Measurements from ENCODE around the gene DIP2C. TPM values are rescaled to one million over a fixed set of nuclear protein-coding genes. Genes with fewer than 3 reads are reported as not detected.

The DIP2C gene
- 10 to 100 TPM; 17.1 to 48.2 (median 20.3) TPM for total RNA-seq

DNA sequence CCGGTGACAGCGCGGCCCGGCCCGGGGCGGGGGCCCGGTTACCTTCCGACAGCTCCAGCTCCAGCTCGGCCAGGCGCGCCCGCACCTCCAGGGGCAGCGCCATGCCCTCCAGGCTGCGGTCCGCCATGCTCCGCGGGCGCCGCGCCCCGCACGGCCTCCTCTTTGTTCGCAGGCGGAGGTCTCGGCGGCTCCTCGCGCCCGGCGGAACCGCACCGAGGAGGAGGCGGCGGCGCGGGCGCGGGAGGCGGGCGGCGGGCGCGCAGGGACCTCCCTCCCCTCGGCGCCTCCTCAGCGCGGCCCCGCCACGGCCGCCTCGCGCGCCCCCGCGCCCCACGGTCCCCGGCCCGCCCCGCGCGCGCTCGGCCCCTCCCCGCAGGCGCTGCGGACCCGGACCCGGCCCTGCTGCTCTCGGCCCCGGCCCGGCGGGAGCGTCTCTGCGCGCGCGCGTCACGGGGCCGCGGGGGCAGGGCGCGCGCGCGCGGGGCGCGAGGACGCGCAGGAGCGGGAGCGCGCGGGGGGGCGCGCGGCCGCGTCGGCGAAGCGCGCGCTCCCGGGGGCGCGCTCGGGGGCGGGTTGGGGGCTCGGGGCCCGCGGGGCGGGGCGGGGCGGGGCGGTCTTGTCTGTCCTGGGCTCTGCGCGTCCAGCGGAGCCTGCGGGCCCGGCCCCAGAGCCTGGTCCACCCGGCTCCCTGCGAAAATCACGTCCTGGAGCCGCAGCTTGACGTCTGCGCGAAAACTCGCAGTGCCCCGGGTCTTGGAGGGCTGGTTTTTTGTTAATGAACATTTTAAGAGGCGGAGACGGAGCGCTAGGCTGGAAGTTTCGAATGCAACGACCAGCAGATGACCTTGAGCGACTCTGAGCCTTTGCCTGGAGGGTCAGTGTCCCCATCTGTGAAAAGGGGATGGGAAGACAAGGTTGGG lies at the start of gene DIP2C:
Gene DIP2C (minus strand): TSS at position 217 of the 920 bp plus-strand sequence. CDS start 90 bp downstream, at position 127.
- peak within 1 kb of the TSS; percentile 77 to 91 for H3K27ac ChIP-seq
- H3K4me1 ChIP-seq: peaks cover 0 to 7% of the 10 kb centered on the region in 2 donors
- TF ChIP-seq, protein P1, sequence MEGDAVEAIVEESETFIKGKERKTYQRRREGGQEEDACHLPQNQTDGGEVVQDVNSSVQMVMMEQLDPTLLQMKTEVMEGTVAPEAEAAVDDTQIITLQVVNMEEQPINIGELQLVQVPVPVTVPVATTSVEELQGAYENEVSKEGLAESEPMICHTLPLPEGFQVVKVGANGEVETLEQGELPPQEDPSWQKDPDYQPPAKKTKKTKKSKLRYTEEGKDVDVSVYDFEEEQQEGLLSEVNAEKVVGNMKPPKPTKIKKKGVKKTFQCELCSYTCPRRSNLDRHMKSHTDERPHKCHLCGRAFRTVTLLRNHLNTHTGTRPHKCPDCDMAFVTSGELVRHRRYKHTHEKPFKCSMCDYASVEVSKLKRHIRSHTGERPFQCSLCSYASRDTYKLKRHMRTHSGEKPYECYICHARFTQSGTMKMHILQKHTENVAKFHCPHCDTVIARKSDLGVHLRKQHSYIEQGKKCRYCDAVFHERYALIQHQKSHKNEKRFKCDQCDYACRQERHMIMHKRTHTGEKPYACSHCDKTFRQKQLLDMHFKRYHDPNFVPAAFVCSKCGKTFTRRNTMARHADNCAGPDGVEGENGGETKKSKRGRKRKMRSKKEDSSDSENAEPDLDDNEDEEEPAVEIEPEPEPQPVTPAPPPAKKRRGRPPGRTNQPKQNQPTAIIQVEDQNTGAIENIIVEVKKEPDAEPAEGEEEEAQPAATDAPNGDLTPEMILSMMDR (IDR thresholded peaks at IDR 0.05): no peak
- no peak for TF ChIP-seq POLR2AphosphoS5 (IDR thresholded peaks at IDR 0.05)
- no peak for TF ChIP-seq POLR2A (IDR thresholded peaks at IDR 0.05)
- DNase-seq (ENCODE audit: low spot score in 2 of 2): no peak
- intact Hi-C loops (cut with DNase I; ENCODE audit: low total_unique reads): loop anchor here (1.0 kb wide), 1 partner anchor 37 kb away; no protein-coding TSS in a partner anchor
- no peaks in the 10 kb centered on the region for H3K9me3 ChIP-seq
- H3K27me3 ChIP-seq: no peaks in the 10 kb centered on the region
- H3K36me3 ChIP-seq: no peaks in the 10 kb centered on the region
- H3K4me3 ChIP-seq: peak within 1 kb of the TSS; percentile 77 to 97 (median 84)

- TF ChIP-seq POLR2AphosphoS5 (IDR thresholded peaks at IDR 0.05): no peak
- TF ChIP-seq POLR2A (IDR thresholded peaks at IDR 0.05): no peak
- TF ChIP-seq, protein P1 (IDR thresholded peaks at IDR 0.05): no peak
- no peak for DNase-seq (ENCODE audit: low spot score in 2 of 2)
- Histone ChIP-seq H3K4me1 (no peaks in the 10 kb centered on the region), H3K9me3 (no peaks in the 10 kb centered on the region), H3K36me3 (no peaks in the 10 kb centered on the region), H3K4me3 (no peak overlapping the region), H3K27ac (no peak overlapping the region), H3K27me3 (no peaks in the 10 kb centered on the region)
- intact Hi-C loops (cut with DNase I; ENCODE audit: low total_unique reads): no loop called here
These were observed 45.0 kb upstream of the DIP2C start for GRCh38 chr10:734481-734880.

DNA sequence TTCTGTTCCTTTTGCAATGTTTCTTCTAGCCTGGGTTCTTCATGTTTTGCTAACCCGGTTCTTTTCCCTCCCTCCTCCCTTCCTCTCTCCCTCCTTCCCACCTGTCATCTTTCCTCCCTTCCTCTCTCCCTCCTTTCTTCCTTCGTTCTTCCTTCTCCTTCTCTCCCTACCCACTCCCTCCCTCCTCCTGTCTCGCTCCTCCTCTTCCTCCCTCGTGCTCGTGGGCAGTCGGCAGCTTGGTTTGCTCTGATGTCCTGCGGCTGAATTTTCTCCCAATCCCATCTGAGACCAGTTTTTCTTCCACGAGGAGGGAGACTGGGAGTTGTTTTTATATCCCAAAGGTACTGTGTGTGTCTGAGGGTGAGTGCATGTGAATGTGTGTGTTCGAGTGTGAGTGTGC lies 43.6 kb upstream of the DIP2C start:
- no peak for TF ChIP-seq POLR2AphosphoS5 (IDR thresholded peaks at IDR 0.05)
- TF ChIP-seq, protein P1 (IDR thresholded peaks at IDR 0.05): no peak
- TF ChIP-seq POLR2A (IDR thresholded peaks at IDR 0.05): no peak
- H3K27me3 ChIP-seq: no peaks in the 10 kb centered on the region
- intact Hi-C loops (cut with DNase I; ENCODE audit: low total_unique reads): no loop called here
- no peak overlapping the region for H3K4me3 ChIP-seq
- H3K4me1 ChIP-seq: no peaks in the 10 kb centered on the region
- H3K27ac ChIP-seq: no peak overlapping the region
- no peaks in the 10 kb centered on the region for H3K36me3 ChIP-seq
- no peaks in the 10 kb centered on the region for H3K9me3 ChIP-seq
- DNase-seq (ENCODE audit: low spot score in 2 of 2): no peak

DNA sequence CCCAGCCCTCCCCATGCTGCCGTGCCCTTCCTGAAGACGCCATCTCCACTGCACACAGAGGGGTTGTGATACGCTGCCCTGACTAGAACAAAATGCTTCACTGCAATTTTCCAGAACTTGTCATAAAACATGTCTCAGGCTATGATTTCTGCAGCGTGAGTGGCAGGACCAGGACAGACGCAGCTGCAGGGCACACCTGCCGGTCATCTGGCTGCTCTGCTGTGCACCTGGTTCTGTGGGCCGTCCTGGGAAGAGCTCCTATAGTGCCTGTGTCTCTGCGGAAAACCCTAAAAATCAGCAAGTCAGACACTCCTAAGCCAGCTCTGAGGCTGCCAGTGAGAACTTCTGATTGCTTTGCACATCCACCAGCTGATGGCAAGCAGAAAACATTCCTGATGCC lies 39.7 kb upstream of the DIP2C start:
- DNase-seq (ENCODE audit: low spot score in 2 of 2): no peak
- H3K27me3 ChIP-seq: no peaks in the 10 kb centered on the region

More for the DNA sequence above, 39.7 kb upstream of the DIP2C start:
- Histone ChIP-seq H3K36me3 (no peaks in the 10 kb centered on the region), H3K27ac (no peak overlapping the region), H3K4me1 (no peaks in the 10 kb centered on the region), H3K9me3 (no peaks in the 10 kb centered on the region), H3K4me3 (no peak overlapping the region)
- intact Hi-C loops (cut with DNase I; ENCODE audit: low total_unique reads): loop anchor here (10.0 kb wide), 1 partner anchor 156 kb away; no protein-coding TSS in a partner anchor
- TF ChIP-seq POLR2AphosphoS5 (IDR thresholded peaks at IDR 0.05): no peak
- no peak for TF ChIP-seq POLR2A (IDR thresholded peaks at IDR 0.05)
- TF ChIP-seq, protein P1 (IDR thresholded peaks at IDR 0.05): no peak
